Uterus (tissue), 2 donors: Measurements from ENCODE around the gene CDX2.

Source experiments
- CTCF ChIP-seq, 4 experiments: fragments of 200-600 bp in 2 of 4; fragments of 450-650 bp in 2 of 4; sonication (generic) in 2 of 4; IDR thresholded peaks; one replicate each; pipeline ENCODE4 v1.5.1; 2016 to 2019; ENCODE audit warnings: antibody characterized with exemption in 4 of 4, mild to moderate bottlenecking in 2 of 4, moderate library complexity in 1 of 4
- POLR2A ChIP-seq, 2 donors: fragments of 450-650 bp; IDR thresholded peaks; one replicate each; pipeline ENCODE4 v1.6.1; 2016; ENCODE audit warnings: antibody characterized with exemption in 2 of 2, mild to moderate bottlenecking in 1 of 2, moderate library complexity in 1 of 2

- TF ChIP-seq CTCF (IDR thresholded peaks at IDR 0.05) (no peak), POLR2A (IDR thresholded peaks at IDR 0.05) (no peak)
Observed at GRCh38 chr13:27965740-27966640, 3.1 kb downstream of the CDX2 start.
